Measurements from ENCODE around the gene SNAPC1.
A peak's percentile ranks its signal among the peaks of the same experiment; 100 is the strongest.

- TF ChIP-seq, protein P1, sequence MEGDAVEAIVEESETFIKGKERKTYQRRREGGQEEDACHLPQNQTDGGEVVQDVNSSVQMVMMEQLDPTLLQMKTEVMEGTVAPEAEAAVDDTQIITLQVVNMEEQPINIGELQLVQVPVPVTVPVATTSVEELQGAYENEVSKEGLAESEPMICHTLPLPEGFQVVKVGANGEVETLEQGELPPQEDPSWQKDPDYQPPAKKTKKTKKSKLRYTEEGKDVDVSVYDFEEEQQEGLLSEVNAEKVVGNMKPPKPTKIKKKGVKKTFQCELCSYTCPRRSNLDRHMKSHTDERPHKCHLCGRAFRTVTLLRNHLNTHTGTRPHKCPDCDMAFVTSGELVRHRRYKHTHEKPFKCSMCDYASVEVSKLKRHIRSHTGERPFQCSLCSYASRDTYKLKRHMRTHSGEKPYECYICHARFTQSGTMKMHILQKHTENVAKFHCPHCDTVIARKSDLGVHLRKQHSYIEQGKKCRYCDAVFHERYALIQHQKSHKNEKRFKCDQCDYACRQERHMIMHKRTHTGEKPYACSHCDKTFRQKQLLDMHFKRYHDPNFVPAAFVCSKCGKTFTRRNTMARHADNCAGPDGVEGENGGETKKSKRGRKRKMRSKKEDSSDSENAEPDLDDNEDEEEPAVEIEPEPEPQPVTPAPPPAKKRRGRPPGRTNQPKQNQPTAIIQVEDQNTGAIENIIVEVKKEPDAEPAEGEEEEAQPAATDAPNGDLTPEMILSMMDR (IDR thresholded peaks at IDR 0.05), result no peak
- TF ChIP-seq EZH2phosphoT487 (IDR thresholded peaks at IDR 0.05), result peak; percentile 54
Measured at GRCh38 chr14:61813096-61813606, 50.9 kb downstream of the SNAPC1 start.

Measured in neural progenitor cell (in vitro differentiated cells).